ENCODE results near the gene ANO5.

Gene ANO5

GRCh38 chr11:22194306-22194705 lies 1.4 kb downstream of the ANO5 start:
- H3K36me3 ChIP-seq (ENCODE audit: control insufficient read depth in 2 of 2, insufficient read depth in 1 of 2, low read length in 2 of 2) = no peaks in the 10 kb centered on the region
- CTCF ChIA-PET = interaction anchor here (1.0 to 1.1 kb wide), 2 partner anchors 50 to 434 kb away, joined by 3 read pairs; no protein-coding TSS in a partner anchor
- no peaks in the 10 kb centered on the region for H3K9me3 ChIP-seq (ENCODE audit: control insufficient read depth, insufficient read depth, low read depth, low read length)
- no peak overlapping the region for H3K27ac ChIP-seq (ENCODE audit: extremely low read depth, low read depth, low read length)
- peak overlapping the region; percentile 74 for H3K4me3 ChIP-seq (ENCODE audit: low read depth, low read length)
- POLR2A ChIA-PET = no interaction called here
- H3K4me1 ChIP-seq (ENCODE audit: control insufficient read depth, insufficient read depth, low read length) = peaks cover under 1% of the 10 kb centered on the region
- no peak for TF ChIP-seq ZNF521 (tag by site-specific recombination; IDR thresholded peaks at IDR 0.05)

GRCh38 chr11:22194907-22195306 lies 2.0 kb downstream of the ANO5 start:
- Histone ChIP-seq H3K4me1 (ENCODE audit: control insufficient read depth, insufficient read depth, low read length) (peaks cover 4% of the 10 kb centered on the region), H3K36me3 (ENCODE audit: control insufficient read depth in 2 of 2, insufficient read depth in 1 of 2, low read length in 2 of 2) (no peaks in the 10 kb centered on the region), H3K4me3 (ENCODE audit: low read depth, low read length) (no peak overlapping the region; the same call in 1 of the 2 replicates), H3K9me3 (ENCODE audit: control insufficient read depth, insufficient read depth, low read depth, low read length) (no peaks in the 10 kb centered on the region), H3K27ac (ENCODE audit: extremely low read depth, low read depth, low read length) (no peak overlapping the region)
- ChIA-PET POLR2A (no interaction called here), CTCF (interaction anchor here (1.1 kb wide), 1 partner anchor 433 kb away, joined by 3 read pairs; no protein-coding TSS in a partner anchor)
- no peak for TF ChIP-seq ZNF571 (tag by site-specific recombination; IDR thresholded peaks at IDR 0.05)
- TF ChIP-seq ZNF140 (tag by site-specific recombination; IDR thresholded peaks at IDR 0.05) = peak; percentile 67

- Histone ChIP-seq H3K9me3 (ENCODE audit: control insufficient read depth, insufficient read depth, low read depth, low read length) (no peaks in the 10 kb centered on the region), H3K36me3 (ENCODE audit: control insufficient read depth in 2 of 2, insufficient read depth in 1 of 2, low read length in 2 of 2) (no peaks in the 10 kb centered on the region), H3K4me1 (ENCODE audit: control insufficient read depth, insufficient read depth, low read length) (peaks cover 4% of the 10 kb centered on the region), H3K27ac (ENCODE audit: extremely low read depth, low read depth, low read length) (no peak overlapping the region), H3K4me3 (ENCODE audit: low read depth, low read length) (no peak overlapping the region)
- TF ChIP-seq ZBTB49 (tag by site-specific recombination; IDR thresholded peaks at IDR 0.05; ENCODE audit: low read depth) = no peak
- 0 out of 2 replicates have a peak, but pooled peaks have one; percentile 19 for TF ChIP-seq PRDM6 (tag by site-specific recombination; IDR thresholded peaks at IDR 0.05)
- POLR2A ChIA-PET = no interaction called here
- CTCF ChIA-PET = no interaction called here
Measured at GRCh38 chr11:22197139-22198005, 4.5 kb downstream of the ANO5 start.

- ChIA-PET POLR2A (no interaction called here), CTCF (interaction anchor here (0.8 kb wide), 1 partner anchor 588 kb away, joined by 4 read pairs; no protein-coding TSS in a partner anchor)
- TF ChIP-seq ZEB2 (tag by site-specific recombination; IDR thresholded peaks at IDR 0.05) = no peak
- TF ChIP-seq SP7 (tag by site-specific recombination; IDR thresholded peaks at IDR 0.05) = peak; percentile 66
- no peak for TF ChIP-seq IKZF3 (tag by site-specific recombination; IDR thresholded peaks at IDR 0.05)
Measured at GRCh38 chr11:22199243-22199642, 6.4 kb downstream of the ANO5 start.

GRCh38 chr11:22203281-22203680 lies 10.4 kb downstream of the ANO5 start:
- H3K36me3 ChIP-seq (ENCODE audit: control insufficient read depth in 2 of 2, insufficient read depth in 1 of 2, low read length in 2 of 2) = no peaks in the 10 kb centered on the region
- no peak overlapping the region for H3K27ac ChIP-seq (ENCODE audit: extremely low read depth, low read depth, low read length)
- ChIA-PET POLR2A (no interaction called here), CTCF (interaction anchor here (0.6 to 1.2 kb wide), 3 partner anchors 101 to 767 kb away, joined by 3 to 4 read pairs (median 3); no protein-coding TSS in a partner anchor)
- H3K4me1 ChIP-seq (ENCODE audit: control insufficient read depth, insufficient read depth, low read length) = peaks cover 4% of the 10 kb centered on the region; the same call in 1 of the 2 replicates
- H3K4me3 ChIP-seq (ENCODE audit: low read depth, low read length) = no peak overlapping the region
- no peaks in the 10 kb centered on the region for H3K9me3 ChIP-seq (ENCODE audit: control insufficient read depth, insufficient read depth, low read depth, low read length)
- TF ChIP-seq ZNF274 (IDR thresholded peaks at IDR 0.05; ENCODE audit: low read length) = no peak
- no peak for TF ChIP-seq ZNF274 (tag by site-specific recombination; IDR thresholded peaks at IDR 0.05; ENCODE audit: borderline replicate concordance)
- no peak for TF ChIP-seq ZNF311 (tag by site-specific recombination; IDR thresholded peaks at IDR 0.05; ENCODE audit: borderline replicate concordance)
- no peak for TF ChIP-seq REST (tag by site-specific recombination; IDR thresholded peaks at IDR 0.05)
- TF ChIP-seq ZBTB21 (tag by site-specific recombination; IDR thresholded peaks at IDR 0.05) = no peak
- TF ChIP-seq GLIS2 (tag by site-specific recombination; IDR thresholded peaks at IDR 0.05) = no peak
- TF ChIP-seq GLI2 (tag by site-specific recombination; IDR thresholded peaks at IDR 0.05; ENCODE audit: borderline replicate concordance, low read depth) = no peak

More at GRCh38 chr11:22199243-22199642, 6.4 kb downstream of the ANO5 start:
- H3K4me1 ChIP-seq (ENCODE audit: control insufficient read depth, insufficient read depth, low read length) = peaks cover 4% of the 10 kb centered on the region
- H3K4me3 ChIP-seq (ENCODE audit: low read depth, low read length) = no peak overlapping the region
- no peak overlapping the region for H3K27ac ChIP-seq (ENCODE audit: extremely low read depth, low read depth, low read length)
- no peaks in the 10 kb centered on the region for H3K36me3 ChIP-seq (ENCODE audit: control insufficient read depth in 2 of 2, insufficient read depth in 1 of 2, low read length in 2 of 2)
- no peaks in the 10 kb centered on the region for H3K9me3 ChIP-seq (ENCODE audit: control insufficient read depth, insufficient read depth, low read depth, low read length)
